CD14-positive monocyte (primary cell): Measurements from ENCODE around the gene MEGF9. TPM values are rescaled to one million over a fixed set of nuclear protein-coding genes. Genes with fewer than 3 reads are reported as not detected.

ENCODE experiments used
- DNase-seq, 3 donors: peaks; one replicate each; pipeline ENCODE4 v3.0.0-alpha.2; 2011 to 2022
- H2AFZ ChIP-seq: 2 replicates; pipeline ENCODE4 v1.6.0; 2012; ENCODE audit warnings: mild to moderate bottlenecking, low read depth, low read length, inconsistent platforms; ENCODE audit not compliant: insufficient read depth, poor library complexity, severe bottlenecking
- H3K27ac ChIP-seq, 2 donors: 1 replicate in 1 of 2; 2 replicates in 1 of 2; pipeline ENCODE4 v1.5.1; 2012 to 2013; ENCODE audit warnings: low read length in 2 of 2, control low read depth in 1 of 2, inconsistent platforms in 1 of 2, low read depth in 1 of 2, mild to moderate bottlenecking in 1 of 2
- H3K27me3 ChIP-seq, 2 donors: one replicate each; pipeline versions ENCODE4 v1.6.0 to v1.6.1; 2011 to 2013; ENCODE audit warnings: low read length in 2 of 2; ENCODE audit not compliant: control insufficient read depth in 2 of 2, insufficient read depth in 2 of 2
- H3K36me3 ChIP-seq, 2 donors: replicated peaks in 1 of 2; 1 replicate in 1 of 2; 2 replicates in 1 of 2; pipeline versions ENCODE4 v1.5.1 to v1.6.1; 2012 to 2013; ENCODE audit warnings: low read length in 2 of 2, control low read depth in 1 of 2, inconsistent platforms in 1 of 2, mild to moderate bottlenecking in 1 of 2; ENCODE audit not compliant: insufficient read depth in 2 of 2, control insufficient read depth in 1 of 2
- H3K4me1 ChIP-seq, 2 donors: 1 replicate in 1 of 2; 2 replicates in 1 of 2; pipeline versions ENCODE4 v1.5.1 to v1.6.1; 2012 to 2013; ENCODE audit warnings: low read length in 2 of 2, control low read depth in 1 of 2, inconsistent platforms in 1 of 2, mild to moderate bottlenecking in 1 of 2, moderate library complexity in 1 of 2; ENCODE audit not compliant: insufficient read depth in 2 of 2, control insufficient read depth in 1 of 2
- H3K4me2 ChIP-seq: replicated peaks from 2 replicates; pipeline ENCODE3; 2012; ENCODE audit warnings: low read length, moderate library complexity, mild to moderate bottlenecking; ENCODE audit not compliant: poor library complexity, severe bottlenecking; ENCODE audit errors: extremely low read depth
- H3K4me3 ChIP-seq, 3 experiments: fragments of 200-600 bp in 1 of 3; sonication (generic) in 1 of 3; replicated peaks in 1 of 3; 1 replicate in 2 of 3; 2 replicates in 1 of 3; pipeline ENCODE4 v1.5.1; 2011 to 2013; ENCODE audit warnings: low read length in 3 of 3, mild to moderate bottlenecking in 3 of 3, control low read depth in 2 of 3, low read depth in 2 of 3, inconsistent platforms in 1 of 3, moderate library complexity in 1 of 3
- H3K79me2 ChIP-seq: 2 replicates; pipeline ENCODE4 v1.6.0; 2012; ENCODE audit warnings: mild to moderate bottlenecking, control low read depth, inconsistent platforms, low read length, moderate library complexity; ENCODE audit not compliant: insufficient read depth
- H3K9ac ChIP-seq: 2 replicates; pipeline ENCODE4 v1.6.0; 2017; ENCODE audit warnings: low read length, mild to moderate bottlenecking; ENCODE audit not compliant: insufficient read depth, poor library complexity, severe bottlenecking
- H3K9me3 ChIP-seq, 2 donors: replicated peaks in 1 of 2; 1 replicate in 1 of 2; 2 replicates in 1 of 2; pipeline versions ENCODE4 v1.5.1 to v1.6.1; 2012 to 2013; ENCODE audit warnings: low read length in 2 of 2, control low read depth in 1 of 2; ENCODE audit not compliant: control insufficient read depth in 1 of 2, insufficient read depth in 1 of 2
- H4K20me1 ChIP-seq: 2 replicates; pipeline ENCODE4 v1.6.0; 2012; ENCODE audit warnings: mild to moderate bottlenecking, low read length, control low read depth, moderate library complexity; ENCODE audit not compliant: insufficient read depth
- H3K27ac Mint-ChIP-seq, 7 donors: one replicate each; pipeline ENCODE4 v1.8.0; 2020; ENCODE audit warnings: mild to moderate bottlenecking in 7 of 7, mixed read lengths in 7 of 7, moderate library complexity in 6 of 7, inconsistent platforms in 2 of 7
- H3K27me3 Mint-ChIP-seq, 3 donors: one replicate each; pipeline ENCODE4 v1.8.0; 2021 to 2022; ENCODE audit warnings: low read depth in 3 of 3, mild to moderate bottlenecking in 3 of 3, mixed read lengths in 3 of 3, moderate library complexity in 3 of 3, inconsistent platforms in 1 of 3
- H3K36me3 Mint-ChIP-seq, 2 donors: one replicate each; pipeline ENCODE4 v1.8.0; 2020; ENCODE audit warnings: mixed read lengths in 2 of 2, inconsistent platforms in 1 of 2, mild to moderate bottlenecking in 1 of 2
- H3K4me1 Mint-ChIP-seq: one replicate; pipeline ENCODE4 v1.8.0; 2020; ENCODE audit warnings: mild to moderate bottlenecking, mixed read lengths
- H3K4me3 Mint-ChIP-seq, 2 donors: one replicate each; pipeline ENCODE4 v1.8.0; 2020; ENCODE audit warnings: mild to moderate bottlenecking in 2 of 2, mixed read lengths in 2 of 2, moderate library complexity in 1 of 2
- H3K9me3 Mint-ChIP-seq, 7 donors: one replicate each; pipeline ENCODE4 v1.8.0; 2020 to 2022; ENCODE audit warnings: mixed read lengths in 7 of 7, mild to moderate bottlenecking in 6 of 7, moderate library complexity in 6 of 7, inconsistent platforms in 2 of 7
- CTCF ChIP-seq: fragments of 200-600 bp; IDR thresholded peaks from one replicate; pipeline ENCODE4 v1.8.0; 2022; ENCODE audit warnings: antibody characterized with exemption, mild to moderate bottlenecking
- WGBS: methylation state at CpG from one replicate; pipeline ENCODE4 v1.1.5; 2013; ENCODE audit warnings: missing lambda C conversion rate; ENCODE audit not compliant: insufficient coverage; 5-methylcytosine and 5-hydroxymethylcytosine counted together
- intact Hi-C, 2 donors: fragments of 100-400 bp; cut with micrococcal nuclease; formaldehyde crosslinking; loops; one replicate each; pipeline versions ENCODE4 v1.15.0 to v1.15.1; 2023
- polyA plus RNA-seq, 3 donors: library from polyadenylated mRNA; depleted of rRNA in 1 of 3; unstranded in 2 of 3; stranded (reverse) in 1 of 3; fragments of 300-500 nt in 2 of 3; fragments of >200 nt in 1 of 3; fragmentation: Illumina TruSeq in 2 of 3; gene quantifications; 1 replicate in 2 of 3; 2 replicates in 1 of 3; pipeline ENCODE4 v1.2.3, GENCODE V29; 2012 to 2021

Gene MEGF9
- polyA plus RNA-seq, 3 donors: 45.0 to 92.8 (median 89.7) TPM

DNA sequence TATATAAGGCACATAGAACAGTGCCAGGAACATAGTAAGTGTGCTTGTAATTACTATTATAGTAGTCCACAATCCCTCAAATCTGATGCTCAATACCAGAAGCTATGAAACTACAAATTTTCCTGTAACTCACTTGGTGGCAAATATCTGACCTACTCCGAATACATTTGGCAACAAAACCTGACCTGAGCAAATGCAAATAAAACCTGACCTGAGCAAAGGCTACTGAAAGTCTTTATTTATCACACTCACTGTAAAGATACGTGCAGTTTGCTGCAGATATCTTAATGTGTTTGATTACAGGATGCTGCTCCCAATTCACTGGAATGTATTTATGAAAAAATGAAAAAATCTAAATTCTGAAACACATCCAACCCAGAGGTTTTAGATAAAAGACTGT, 7.1 kb downstream of the MEGF9 start:
- Histone ChIP-seq H3K36me3 (peaks cover 27 to 72% of the 10 kb centered on the region in 2 donors), H3K79me2 (peaks cover 100% of the 10 kb centered on the region), H4K20me1 (peaks cover 100% of the 10 kb centered on the region), H3K4me3 (peak overlapping the region in 1 of 3 experiments; percentile 49), H3K4me2 (peak overlapping the region; percentile 44), H3K9me3 (no peaks in the 10 kb centered on the region), H3K27me3 (no peaks in the 10 kb centered on the region), H3K4me1 (peaks cover 51 to 80% of the 10 kb centered on the region in 2 donors), H3K9ac (no peak overlapping the region), H3K27ac (peak overlapping the region in 1 of 2 donors; percentile 91), H2AFZ (no peak overlapping the region)
- Mint-ChIP-seq H3K36me3 (peaks cover 38 to 82% of the 10 kb centered on the region in 2 donors), H3K27me3 (no peaks in the 10 kb centered on the region), H3K9me3 (peaks cover 0 to 1% (median 0%) of the 10 kb centered on the region in 7 donors), H3K4me3 (peak overlapping the region in 1 of 2 donors; percentile 3), H3K27ac (peak overlapping the region in 4 of 7 donors; percentile 50 to 78 (median 74)), H3K4me1 (peaks cover 87% of the 10 kb centered on the region)
- no peak for TF ChIP-seq CTCF
- DNase-seq: no peak
- WGBS: 100% methylated on average over 1 of the region's 2 CpGs
- intact Hi-C loops: no loop called here

GRCh38 chr9:120705174-120705573, 9.1 kb downstream of the MEGF9 start:
- Histone ChIP-seq H3K79me2 (peaks cover 100% of the 10 kb centered on the region), H4K20me1 (peaks cover 100% of the 10 kb centered on the region), H3K4me2 (peak overlapping the region; percentile 44), H3K9ac (no peak overlapping the region), H2AFZ (no peak overlapping the region), H3K4me3 (no peak overlapping the region), H3K27ac (peak overlapping the region in 1 of 2 donors; percentile 65), H3K9me3 (no peaks in the 10 kb centered on the region), H3K36me3 (peaks cover 30 to 80% of the 10 kb centered on the region in 2 donors), H3K27me3 (no peaks in the 10 kb centered on the region), H3K4me1 (peaks cover 44 to 69% of the 10 kb centered on the region in 2 donors)
- no peak for TF ChIP-seq CTCF
- Mint-ChIP-seq H3K36me3 (peaks cover 42 to 80% of the 10 kb centered on the region in 2 donors), H3K27ac (peak overlapping the region; percentile 1 to 85 (median 70)), H3K27me3 (no peaks in the 10 kb centered on the region), H3K9me3 (peaks cover 0 to 1% (median 0%) of the 10 kb centered on the region in 7 donors), H3K4me1 (peaks cover 77% of the 10 kb centered on the region), H3K4me3 (no peak overlapping the region)
- intact Hi-C loops: no loop called here
- WGBS: no CpG with 5 or more reads among the region's 3 CpGs
- no peak for DNase-seq
